ENCODE results near the gene B9D2.
A peak's percentile ranks its signal among the peaks of the same experiment; 100 is the strongest.
"Not testable (repeated sequence)": the region's sequence is repeated elsewhere in the genome, so short reads cannot be mapped to it uniquely, and the experiment has no call there.

The B9D2 gene

DNA sequence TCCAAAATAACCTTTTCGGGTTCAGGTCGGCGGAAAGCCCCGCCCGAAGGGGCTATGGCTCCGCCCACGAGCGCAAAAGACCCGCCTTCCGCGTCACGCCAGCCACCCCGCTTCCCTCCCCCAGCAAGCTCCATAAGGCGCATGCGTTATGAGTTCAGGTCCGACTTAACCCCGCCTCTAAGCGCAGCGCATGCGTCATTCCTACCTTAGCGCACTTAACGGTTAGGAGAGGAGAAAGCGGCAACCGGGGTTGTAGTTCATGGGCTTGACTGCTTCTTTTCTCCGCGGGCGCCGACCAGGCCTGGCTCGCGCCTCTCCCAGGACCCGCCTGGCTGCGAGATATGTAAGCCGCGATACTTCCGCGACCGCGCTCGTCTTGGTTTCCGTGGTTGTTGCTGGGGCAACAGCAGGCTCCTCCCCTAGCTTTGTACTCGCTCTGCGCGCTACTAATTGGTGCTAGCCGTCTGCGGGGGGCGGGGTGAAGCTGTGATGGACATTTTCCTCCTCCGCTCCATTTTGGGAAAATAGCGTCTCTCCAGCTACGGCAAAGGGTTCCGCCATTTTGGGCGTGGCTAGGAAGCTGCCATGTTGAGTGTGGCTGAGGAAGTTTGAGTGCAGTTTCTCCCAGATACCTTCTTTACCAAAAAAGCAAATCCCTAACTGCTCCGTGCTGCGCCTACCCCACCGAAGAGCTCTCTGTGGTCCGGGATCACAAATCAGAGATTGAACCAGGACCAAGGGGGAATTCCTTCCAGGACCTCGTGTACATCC, at the start of gene B9D2:
TSS of gene B9D2 (minus strand) at position 397 of the 771 bp plus-strand sequence. CDS start 630 bp downstream, outside the sequence.
- peak; percentile 97 for DNase-seq (ENCODE audit: low read depth)

- no peak for DNase-seq (ENCODE audit: low read depth)
Observed at GRCh38 chr19:41412953-41413352, 49.0 kb upstream of the B9D2 start.

DNA sequence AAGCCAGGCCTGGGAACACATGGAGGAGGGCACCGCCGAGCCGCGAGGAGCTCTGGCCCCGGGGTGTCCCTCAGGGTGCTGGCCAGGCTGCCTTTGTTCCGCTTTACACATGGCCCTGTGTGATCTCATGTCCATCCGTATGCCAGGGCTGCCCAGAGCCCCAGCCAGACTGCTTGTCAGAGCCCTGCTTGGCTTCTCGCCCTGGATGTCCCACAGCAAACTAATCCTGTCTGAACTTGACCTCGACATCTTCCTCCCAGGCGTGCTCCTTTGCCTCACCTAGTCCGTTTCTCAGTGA, 48.0 kb upstream of the B9D2 start:
- DNase-seq (ENCODE audit: low read depth): no peak

DNA sequence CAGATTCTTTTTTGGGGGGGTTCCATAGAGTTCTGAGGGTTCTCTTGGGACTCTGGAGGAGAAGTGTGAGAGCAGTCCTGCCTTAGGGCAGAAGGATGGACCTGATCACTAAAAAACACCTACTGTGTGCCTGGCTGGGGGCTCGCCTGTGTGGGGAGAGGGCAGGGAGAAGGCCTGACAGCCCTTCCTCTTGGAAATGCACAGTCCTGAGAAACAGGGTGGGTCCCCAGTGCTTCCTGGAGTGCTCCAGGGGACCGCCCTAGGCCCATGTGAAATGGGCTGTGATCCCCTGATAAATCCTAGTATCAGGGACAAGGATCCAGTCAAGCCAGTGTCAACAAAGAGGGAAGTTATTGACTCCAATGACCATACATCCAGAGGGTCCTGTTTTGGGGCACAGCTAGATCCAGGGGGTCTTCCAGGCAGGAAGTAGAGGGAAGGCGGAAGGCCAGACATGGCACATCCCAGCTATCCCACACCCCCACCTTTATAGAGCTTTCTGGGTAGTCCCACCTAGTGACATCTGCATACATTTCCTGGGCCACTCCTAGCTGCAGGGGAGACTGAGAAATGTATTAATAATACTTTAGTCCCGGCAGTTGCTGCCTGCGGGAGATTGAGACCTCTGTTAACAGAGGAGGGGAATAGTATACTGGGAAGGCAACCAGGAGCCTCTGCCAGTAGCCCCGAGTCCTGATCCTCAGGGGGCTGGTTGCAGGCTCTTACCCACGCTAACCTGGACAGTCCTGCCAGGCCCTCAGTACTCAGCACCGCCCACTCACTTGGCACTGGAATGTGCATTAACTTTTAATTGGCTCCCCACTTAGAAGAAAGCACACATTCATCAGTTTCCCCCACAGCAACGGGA, 47.4 kb upstream of the B9D2 start:
- DNase-seq (ENCODE audit: low read depth): no peak

GRCh38 chr19:41410336-41411054, 46.5 kb upstream of the B9D2 start:
- DNase-seq (ENCODE audit: low read depth): no peak

- peak; percentile 59 for DNase-seq (ENCODE audit: low read depth)
Observed at GRCh38 chr19:41409288-41409687, 45.3 kb upstream of the B9D2 start.

DNA sequence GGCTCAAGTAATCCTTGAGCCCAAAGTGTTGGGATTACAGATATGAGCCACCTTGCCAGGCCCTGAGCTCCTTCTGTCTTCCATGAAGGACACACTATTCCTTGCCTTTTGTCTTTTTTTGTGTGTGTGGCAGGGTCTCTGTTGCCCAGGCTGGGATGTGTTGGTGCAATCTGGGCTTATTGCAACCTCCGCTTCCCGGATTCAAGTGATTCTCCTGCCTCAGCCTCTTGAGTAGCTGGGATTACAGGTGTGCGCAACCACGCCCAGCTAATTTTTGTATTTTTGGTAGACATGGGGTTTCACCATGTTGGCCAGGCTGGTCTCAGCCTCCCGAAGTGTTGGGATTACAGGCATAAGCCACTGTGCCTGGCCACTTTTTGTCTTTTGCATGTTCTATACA, 44.9 kb upstream of the B9D2 start:
- not testable (repeated sequence) for DNase-seq (ENCODE audit: low read depth)

DNA sequence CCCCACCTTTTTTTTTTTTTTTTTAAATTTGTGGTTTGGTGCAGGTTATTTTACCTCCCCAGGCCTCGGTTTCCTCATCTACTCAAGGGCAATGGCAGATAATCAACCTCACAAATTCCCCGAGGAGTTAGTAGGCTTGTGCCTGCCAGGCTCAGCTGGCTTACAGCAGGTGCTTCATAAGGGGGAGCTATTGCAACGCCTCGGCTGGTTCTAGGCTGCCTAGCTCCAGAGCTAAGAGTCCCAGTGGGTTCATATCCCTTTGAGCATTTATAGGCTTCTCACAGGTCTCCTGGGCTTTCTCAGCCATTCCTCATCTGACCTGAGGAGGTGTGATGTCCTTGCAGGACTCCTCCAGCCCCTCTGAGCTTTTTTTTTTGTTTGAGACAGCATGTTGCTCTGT, 44.3 kb upstream of the B9D2 start:
- peak; percentile 19 for DNase-seq (ENCODE audit: low read depth)

GRCh38 chr19:41407271-41407670, 43.3 kb upstream of the B9D2 start:
- peak; percentile 95 for DNase-seq (ENCODE audit: low read depth)

DNA sequence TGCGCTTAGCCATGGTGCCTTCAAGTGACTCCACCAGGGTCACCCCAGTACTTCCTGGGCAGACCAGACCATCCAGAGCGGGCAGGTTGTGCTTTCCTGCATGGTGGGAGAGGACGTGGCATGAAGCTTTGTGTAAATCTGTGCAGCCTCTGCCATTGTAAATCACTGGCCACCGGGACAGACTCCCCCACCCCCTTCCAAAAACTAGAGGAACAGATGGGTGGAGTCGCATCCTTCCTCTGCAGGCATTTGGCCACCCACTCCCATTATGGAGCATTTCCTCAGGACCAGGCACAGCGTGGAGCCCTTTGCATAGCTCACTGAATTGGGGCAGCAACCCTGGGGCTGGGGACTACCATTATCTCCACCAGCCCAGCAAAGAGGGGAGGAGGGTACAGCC, 41.8 kb upstream of the B9D2 start:
- DNase-seq (ENCODE audit: low read depth): no peak

DNA sequence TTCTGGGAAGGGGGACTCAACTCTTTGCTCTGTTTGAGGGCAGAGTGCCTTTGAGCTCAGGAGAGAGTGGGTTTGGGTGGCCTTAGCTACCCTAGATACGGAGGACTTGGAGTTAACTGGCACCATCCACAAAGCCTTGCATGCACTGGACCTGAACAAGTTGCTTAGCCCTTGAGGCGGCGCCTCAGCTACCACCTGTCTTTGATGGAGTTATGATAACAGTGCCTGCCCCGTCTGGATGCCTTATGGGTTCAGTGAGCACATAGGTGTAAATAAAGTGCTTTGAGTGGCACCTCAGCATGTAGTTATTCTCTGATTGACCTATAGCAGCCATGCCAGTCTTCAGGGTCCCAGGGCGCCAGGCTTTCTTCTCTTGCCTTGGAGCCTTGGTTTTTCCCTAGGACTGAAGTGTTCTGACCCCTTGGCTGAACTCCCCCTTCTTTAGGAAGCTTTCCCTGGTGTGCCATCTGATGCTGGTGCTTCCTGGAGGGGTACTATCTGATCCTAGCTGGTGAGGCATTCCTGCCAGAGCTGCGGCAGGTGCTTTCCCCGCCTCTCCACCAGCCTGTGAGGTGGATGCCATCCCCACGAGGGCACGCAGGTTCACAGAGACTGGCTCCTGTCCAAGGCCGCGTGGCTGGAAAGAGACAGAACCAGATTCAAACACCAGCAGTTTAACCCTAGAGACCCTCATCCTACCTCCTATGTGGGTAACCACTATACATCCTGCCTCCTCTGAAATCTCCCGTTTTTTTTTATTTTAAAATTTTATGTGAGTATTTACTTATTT, 39.4 kb upstream of the B9D2 start:
- DNase-seq (ENCODE audit: low read depth): no peak

DNA sequence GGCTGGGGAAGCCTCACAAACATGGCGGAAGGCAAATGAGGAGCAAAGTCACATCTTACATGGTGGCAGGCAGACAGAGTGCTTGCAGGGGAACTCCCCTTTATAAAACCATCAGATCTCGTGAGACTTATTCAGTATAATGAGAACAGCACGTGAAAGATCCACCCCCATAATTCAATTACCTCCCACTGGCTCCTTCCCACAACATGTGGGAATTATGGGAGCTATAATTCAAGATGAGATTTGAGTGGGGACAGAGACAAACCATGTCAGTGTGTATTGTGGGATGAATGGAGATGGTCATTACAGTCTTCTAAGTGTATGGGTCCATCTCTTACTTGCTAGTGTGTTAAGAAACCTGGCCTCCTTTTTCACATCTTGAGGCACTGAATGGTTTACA, 38.1 kb upstream of the B9D2 start:
- no peak for DNase-seq (ENCODE audit: low read depth)

DNA sequence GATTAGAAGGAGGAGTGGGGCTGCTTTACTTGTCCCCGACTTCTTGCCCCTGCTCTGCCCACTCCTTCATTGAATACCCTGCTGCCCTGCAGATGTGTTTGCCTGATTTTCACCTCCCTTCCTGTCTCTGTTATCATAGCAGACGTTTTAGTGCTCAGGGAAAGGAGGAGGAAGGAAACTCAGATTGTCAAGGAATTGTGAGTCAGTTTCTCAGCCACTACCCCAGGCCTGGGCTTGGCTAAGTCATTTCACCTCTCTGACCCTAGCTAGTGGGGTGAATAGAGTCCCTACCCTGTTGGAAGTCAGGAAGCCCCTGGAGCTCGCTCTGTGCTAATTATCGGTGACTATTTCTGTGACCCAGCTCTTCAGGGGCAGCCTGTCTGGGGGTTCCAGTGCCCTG, 37.5 kb upstream of the B9D2 start:
- DNase-seq (ENCODE audit: low read depth): no peak

DNA sequence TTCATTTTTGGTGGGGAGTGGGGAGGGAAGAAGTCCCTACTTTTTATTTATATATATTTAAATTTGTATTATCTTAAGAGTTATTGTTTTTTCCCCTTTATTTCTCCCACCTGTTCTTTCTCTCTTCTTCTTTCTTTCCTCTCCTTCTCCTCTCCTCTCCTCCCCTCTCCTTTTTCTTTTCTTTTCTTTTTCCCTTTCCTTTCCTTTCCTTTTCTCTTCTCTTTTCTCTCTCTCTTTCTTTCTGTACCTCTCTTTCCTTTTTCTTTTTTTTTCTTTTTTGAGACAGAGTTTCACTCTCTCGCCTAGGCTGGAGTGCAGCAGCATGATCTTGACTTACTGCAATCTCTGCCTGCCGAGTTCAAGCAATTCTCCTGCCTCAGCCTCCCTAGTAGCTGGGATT, 35.6 kb upstream of the B9D2 start:
- no peak for DNase-seq (ENCODE audit: low read depth)

DNA sequence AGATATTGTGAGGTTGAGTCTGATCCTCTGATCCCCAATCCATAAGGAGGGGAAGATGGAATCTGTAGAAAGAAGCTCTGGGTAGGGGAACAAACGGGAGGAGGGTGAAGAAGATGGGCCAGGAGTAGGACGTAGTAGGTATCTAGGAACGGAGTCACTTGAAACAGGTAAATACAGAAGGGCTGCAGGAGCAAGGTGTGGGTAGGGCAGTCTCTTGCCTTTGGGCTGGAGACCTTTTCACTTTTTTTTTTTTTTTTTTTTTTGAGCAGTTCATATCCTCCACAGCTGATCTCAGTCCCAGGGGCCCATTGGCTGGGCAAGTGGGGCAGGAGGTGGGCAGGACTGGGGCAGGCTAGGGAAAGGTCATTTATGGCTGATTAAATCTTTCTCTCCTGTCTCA, 35.1 kb upstream of the B9D2 start:
- DNase-seq (ENCODE audit: low read depth): no peak

- DNase-seq (ENCODE audit: low read depth): no peak
Observed at GRCh38 chr19:41398598-41398997, 34.6 kb upstream of the B9D2 start.

- DNase-seq (ENCODE audit: low read depth): no peak
Observed at GRCh38 chr19:41398050-41398418, 34.1 kb upstream of the B9D2 start.

GRCh38 chr19:41397086-41398049, 33.4 kb upstream of the B9D2 start, which contains the start of the genes BCKDHA and EXOSC5:
Gene BCKDHA, plus strand, starts transcription at chr19:41397818. Its CDS starts 10 bp downstream, at chr19:41397828.
Gene EXOSC5, minus strand, starts transcription at chr19:41397359. Its CDS starts 31 bp downstream, at chr19:41397328.
- peak; percentile 99 for DNase-seq (ENCODE audit: low read depth)

DNA sequence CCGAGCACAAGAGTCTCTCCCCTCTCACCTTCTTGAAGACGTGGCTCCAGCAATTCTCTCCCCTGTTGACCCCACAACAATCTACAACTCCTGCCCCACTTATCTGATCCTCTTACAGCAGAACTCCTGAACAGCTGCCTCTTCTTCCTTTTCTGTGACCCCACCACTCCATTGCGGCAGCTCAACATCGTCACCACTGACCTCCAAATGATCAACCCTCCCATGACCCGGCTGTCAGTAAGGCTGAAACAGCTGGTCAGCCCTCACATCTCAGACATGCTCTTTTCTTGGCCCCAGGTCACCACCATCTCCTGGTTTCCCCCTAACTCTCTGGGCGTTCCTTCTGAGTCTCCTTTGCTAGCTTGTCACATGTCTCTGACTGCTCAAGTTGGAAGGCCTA, 31.4 kb upstream of the B9D2 start:
- no peak for DNase-seq (ENCODE audit: low read depth)

- DNase-seq (ENCODE audit: low read depth): no peak
Observed at GRCh38 chr19:41392775-41393174, 28.8 kb upstream of the B9D2 start.

DNA sequence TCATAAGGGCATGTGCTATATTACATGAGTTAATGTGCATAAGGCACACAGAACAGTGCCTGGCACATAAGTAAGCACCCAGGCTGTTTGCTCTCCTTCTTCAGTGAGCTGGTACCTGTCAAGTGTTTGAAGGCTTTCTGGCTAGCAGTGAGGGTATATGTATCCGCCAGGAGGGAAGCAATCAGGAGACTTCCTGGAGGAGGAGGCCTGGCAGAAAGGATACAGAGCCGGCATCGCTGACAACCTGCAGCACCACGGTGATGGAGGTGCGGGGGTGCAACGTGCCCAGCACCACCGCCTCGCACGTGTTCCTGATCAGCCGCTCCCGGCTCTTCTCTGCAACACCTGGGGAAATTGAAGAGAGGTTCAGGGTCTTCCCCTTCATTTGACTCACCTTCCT, 27.7 kb upstream of the B9D2 start:
- no peak for DNase-seq (ENCODE audit: low read depth)

All from amniotic epithelial cell (primary cell).